ENCODE data around the gene SOHLH1.

Gene SOHLH1

DNA sequence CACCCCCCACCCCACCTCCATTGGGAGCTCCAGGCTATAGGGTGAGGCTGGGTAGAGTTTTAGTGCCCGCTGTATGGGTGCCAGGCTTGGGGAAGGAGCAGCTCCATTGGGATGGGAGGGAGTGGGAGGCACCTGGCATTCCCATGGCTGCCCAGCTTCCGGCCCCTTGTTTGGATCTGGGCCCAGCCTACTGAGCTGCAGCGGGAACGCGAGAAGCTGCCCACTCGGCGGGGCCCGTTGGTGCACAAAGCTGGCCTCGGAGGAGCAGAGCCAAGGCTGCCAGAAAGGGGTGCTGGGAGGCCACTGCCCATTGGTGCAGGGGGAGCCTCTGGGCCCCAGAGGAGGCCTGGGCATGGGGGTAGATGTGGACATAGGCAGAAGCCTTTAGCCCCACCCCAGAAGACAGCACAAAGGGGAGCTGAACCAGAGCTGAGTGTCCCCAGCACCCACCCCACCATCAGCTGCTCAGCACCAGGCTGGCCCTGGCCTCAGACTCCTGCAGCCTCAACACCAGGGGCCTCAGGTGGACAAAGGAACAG, 31.7 kb downstream of the SOHLH1 start:
- no peaks in the 10 kb centered on the region for H3K79me2 ChIP-seq (ENCODE audit: insufficient read depth, low read length)
- H3K36me3 ChIP-seq (ENCODE audit: insufficient read depth, low read length): no peaks in the 10 kb centered on the region
- no peak overlapping the region for H2AFZ ChIP-seq (ENCODE audit: low read depth, low read length)
- ATAC-seq (ENCODE audit: insufficient read depth, low read depth) (no peak), DNase-seq (no peak)
- no peak overlapping the region for H3K4me3 ChIP-seq (ENCODE audit: low read depth in 1 of 2, low read length in 2 of 2)
- no peak overlapping the region for H3K9ac ChIP-seq (ENCODE audit: low read depth, low read length)
- H3K4me1 ChIP-seq (ENCODE audit: insufficient read depth, low read length): no peaks in the 10 kb centered on the region
- no peak overlapping the region for H3K27ac ChIP-seq (ENCODE audit: low read length)
- no peaks in the 10 kb centered on the region for H3K9me3 ChIP-seq (ENCODE audit: insufficient read depth, low read length, severe bottlenecking)
- no peaks in the 10 kb centered on the region for H4K20me1 ChIP-seq (ENCODE audit: insufficient read depth, low read length)
- TF ChIP-seq EZH2 (IDR thresholded peaks at IDR 0.05; ENCODE audit: borderline replicate concordance, low read depth, low read length, severe bottlenecking): no peak
- TF ChIP-seq, protein P1, sequence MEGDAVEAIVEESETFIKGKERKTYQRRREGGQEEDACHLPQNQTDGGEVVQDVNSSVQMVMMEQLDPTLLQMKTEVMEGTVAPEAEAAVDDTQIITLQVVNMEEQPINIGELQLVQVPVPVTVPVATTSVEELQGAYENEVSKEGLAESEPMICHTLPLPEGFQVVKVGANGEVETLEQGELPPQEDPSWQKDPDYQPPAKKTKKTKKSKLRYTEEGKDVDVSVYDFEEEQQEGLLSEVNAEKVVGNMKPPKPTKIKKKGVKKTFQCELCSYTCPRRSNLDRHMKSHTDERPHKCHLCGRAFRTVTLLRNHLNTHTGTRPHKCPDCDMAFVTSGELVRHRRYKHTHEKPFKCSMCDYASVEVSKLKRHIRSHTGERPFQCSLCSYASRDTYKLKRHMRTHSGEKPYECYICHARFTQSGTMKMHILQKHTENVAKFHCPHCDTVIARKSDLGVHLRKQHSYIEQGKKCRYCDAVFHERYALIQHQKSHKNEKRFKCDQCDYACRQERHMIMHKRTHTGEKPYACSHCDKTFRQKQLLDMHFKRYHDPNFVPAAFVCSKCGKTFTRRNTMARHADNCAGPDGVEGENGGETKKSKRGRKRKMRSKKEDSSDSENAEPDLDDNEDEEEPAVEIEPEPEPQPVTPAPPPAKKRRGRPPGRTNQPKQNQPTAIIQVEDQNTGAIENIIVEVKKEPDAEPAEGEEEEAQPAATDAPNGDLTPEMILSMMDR (IDR thresholded peaks at IDR 0.05; ENCODE audit: borderline replicate concordance, extremely low read depth, low read length, poor library complexity, severe bottlenecking): no peak
- H3K27me3 ChIP-seq (ENCODE audit: insufficient read depth, low read length, poor library complexity): no peaks in the 10 kb centered on the region
- no peak overlapping the region for H3K4me2 ChIP-seq (ENCODE audit: insufficient read depth, low read length)

DNA sequence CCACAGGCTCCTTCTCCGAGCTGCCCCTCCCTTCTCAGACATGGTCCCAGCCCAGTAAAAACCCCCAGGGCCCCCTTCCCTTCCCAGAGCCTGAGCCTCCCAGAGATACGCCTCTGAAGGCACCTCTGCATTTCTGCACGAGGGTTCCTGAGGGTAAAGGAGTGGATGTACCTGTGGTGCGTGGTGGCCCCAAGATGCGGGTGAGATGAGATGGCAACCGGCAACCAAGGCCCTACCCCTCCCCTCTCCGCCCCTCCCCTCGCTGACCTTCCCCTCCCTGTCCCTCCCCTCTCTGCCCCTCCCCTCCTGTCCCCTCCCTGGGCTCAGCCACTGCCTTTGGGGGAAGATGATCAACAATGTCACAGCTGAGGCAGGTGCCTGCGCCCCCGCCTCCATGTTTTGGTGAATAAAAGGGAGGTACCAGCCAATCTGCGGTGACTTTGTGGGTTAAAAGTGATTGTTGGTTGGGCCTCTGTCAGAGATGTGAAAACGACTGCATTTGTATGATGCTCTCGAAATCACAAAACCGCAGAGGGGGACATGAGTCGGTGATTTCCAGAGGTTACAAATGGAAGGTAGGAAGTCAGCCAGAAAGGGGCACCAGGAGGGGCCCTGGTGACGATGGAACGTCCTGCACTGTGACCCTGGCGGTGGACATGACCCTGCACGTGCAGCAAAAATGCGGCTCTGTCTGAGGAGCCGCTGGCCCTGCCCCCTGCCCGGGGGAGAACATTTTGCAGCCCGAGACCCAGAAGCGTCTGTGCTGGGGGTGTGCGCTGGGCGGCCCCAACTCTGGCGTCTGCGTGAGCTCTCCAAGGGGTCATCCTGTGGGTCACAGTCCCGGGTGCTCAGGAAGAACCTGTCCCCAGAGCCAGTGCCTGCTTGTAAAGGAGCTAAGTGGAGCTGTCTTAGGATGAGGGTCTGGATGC, 32.5 kb downstream of the SOHLH1 start:
- no peaks in the 10 kb centered on the region for H3K36me3 ChIP-seq (ENCODE audit: insufficient read depth, low read length)
- no peak overlapping the region for H3K4me2 ChIP-seq (ENCODE audit: insufficient read depth, low read length)
- no peak for ATAC-seq (ENCODE audit: insufficient read depth, low read depth)
- H3K27ac ChIP-seq (ENCODE audit: low read length): no peak overlapping the region
- H2AFZ ChIP-seq (ENCODE audit: low read depth, low read length): no peak overlapping the region
- TF ChIP-seq EZH2 (IDR thresholded peaks at IDR 0.05; ENCODE audit: borderline replicate concordance, low read depth, low read length, severe bottlenecking): no peak
- TF ChIP-seq, protein P1 (IDR thresholded peaks at IDR 0.05; ENCODE audit: borderline replicate concordance, extremely low read depth, low read length, poor library complexity, severe bottlenecking): no peak
- no peak overlapping the region for H3K9ac ChIP-seq (ENCODE audit: low read depth, low read length)
- H3K4me1 ChIP-seq (ENCODE audit: insufficient read depth, low read length): no peaks in the 10 kb centered on the region
- no peaks in the 10 kb centered on the region for H3K9me3 ChIP-seq (ENCODE audit: insufficient read depth, low read length, severe bottlenecking)
- H3K79me2 ChIP-seq (ENCODE audit: insufficient read depth, low read length): no peaks in the 10 kb centered on the region
- no peak overlapping the region for H3K4me3 ChIP-seq (ENCODE audit: low read depth in 1 of 2, low read length in 2 of 2)
- no peak for DNase-seq
- no peaks in the 10 kb centered on the region for H4K20me1 ChIP-seq (ENCODE audit: insufficient read depth, low read length)
- no peaks in the 10 kb centered on the region for H3K27me3 ChIP-seq (ENCODE audit: insufficient read depth, low read length, poor library complexity)

GRCh38 chr9:135665795-135666189, 33.5 kb downstream of the SOHLH1 start:
- no peak for ATAC-seq (ENCODE audit: insufficient read depth, low read depth)
- no peaks in the 10 kb centered on the region for H3K9me3 ChIP-seq (ENCODE audit: insufficient read depth, low read length, severe bottlenecking)
- H3K27me3 ChIP-seq (ENCODE audit: insufficient read depth, low read length, poor library complexity): no peaks in the 10 kb centered on the region
- no peak for DNase-seq
- H3K9ac ChIP-seq (ENCODE audit: low read depth, low read length): no peak overlapping the region
- H3K4me1 ChIP-seq (ENCODE audit: insufficient read depth, low read length): no peaks in the 10 kb centered on the region
- no peak overlapping the region for H2AFZ ChIP-seq (ENCODE audit: low read depth, low read length)
- no peaks in the 10 kb centered on the region for H4K20me1 ChIP-seq (ENCODE audit: insufficient read depth, low read length)
- TF ChIP-seq EZH2 (IDR thresholded peaks at IDR 0.05; ENCODE audit: borderline replicate concordance, low read depth, low read length, severe bottlenecking): no peak
- no peaks in the 10 kb centered on the region for H3K79me2 ChIP-seq (ENCODE audit: insufficient read depth, low read length)
- no peaks in the 10 kb centered on the region for H3K36me3 ChIP-seq (ENCODE audit: insufficient read depth, low read length)
- H3K27ac ChIP-seq (ENCODE audit: low read length): no peak overlapping the region
- no peak overlapping the region for H3K4me2 ChIP-seq (ENCODE audit: insufficient read depth, low read length)
- no peak overlapping the region for H3K4me3 ChIP-seq (ENCODE audit: low read depth in 1 of 2, low read length in 2 of 2)

Data from DND-41 (cell line).